Measurements from ENCODE around the gene PINLYP. TPM values are rescaled to one million over a fixed set of nuclear protein-coding genes. Genes with fewer than 3 reads are reported as not detected.

The PINLYP gene
- total and polyA plus RNA-seq, 2 of the 13 experiments (the other 11 are each of a cell fraction or from before 2014, with no cell fraction given): 0.21 to 0.24 TPM

DNA sequence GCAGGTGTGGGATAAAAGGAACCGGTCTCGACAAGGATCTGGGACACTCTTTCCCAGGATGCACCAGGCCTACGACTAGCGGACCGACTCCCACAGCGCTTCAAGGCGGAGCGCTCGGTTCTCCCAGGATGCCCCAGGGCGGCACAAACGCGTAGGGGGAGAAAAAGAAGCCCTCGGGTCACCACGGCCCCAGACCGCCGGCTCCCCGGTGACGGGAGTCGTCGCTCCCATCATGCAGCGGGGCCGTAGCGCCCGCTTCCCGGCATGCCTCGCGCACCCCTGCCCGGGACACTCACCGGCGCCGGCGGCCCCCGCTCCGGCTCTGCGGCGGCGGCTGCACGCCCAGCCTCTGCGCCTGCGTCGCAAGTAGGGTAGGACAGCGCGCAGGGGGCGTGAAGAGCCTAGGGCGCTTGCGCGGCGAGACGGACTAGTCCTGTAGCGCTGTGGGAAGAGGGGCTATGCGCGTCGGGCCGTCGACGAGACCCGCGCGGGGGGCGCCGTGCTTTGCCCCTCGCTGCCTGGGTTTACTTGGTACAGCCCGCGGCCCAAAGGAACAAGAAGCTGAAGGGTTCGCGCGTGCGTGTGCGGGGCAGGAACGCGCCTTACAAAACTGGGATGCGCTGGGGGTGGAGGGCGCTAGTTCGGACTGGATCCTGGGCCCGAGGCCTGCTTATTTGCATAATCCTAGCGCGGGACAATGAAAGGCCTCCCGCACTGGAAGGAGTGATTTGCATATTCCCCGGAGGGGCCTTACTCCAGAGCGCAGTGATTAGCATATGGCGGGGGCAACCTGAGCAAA, 43.9 kb downstream of the PINLYP start, which contains the start of gene ZNF428 (continued):
- TF ChIP-seq DMAP1 (CRISPR knock-in tag; IDR thresholded peaks at IDR 0.05): peak; percentile 65; the same call in 1 of the 2 replicates
- TF ChIP-seq ZNF468 (CRISPR knock-in tag; IDR thresholded peaks at IDR 0.05): 0 out of 2 replicates have a peak, but pooled peaks have one; percentile 61
- TF ChIP-seq, protein P1, sequence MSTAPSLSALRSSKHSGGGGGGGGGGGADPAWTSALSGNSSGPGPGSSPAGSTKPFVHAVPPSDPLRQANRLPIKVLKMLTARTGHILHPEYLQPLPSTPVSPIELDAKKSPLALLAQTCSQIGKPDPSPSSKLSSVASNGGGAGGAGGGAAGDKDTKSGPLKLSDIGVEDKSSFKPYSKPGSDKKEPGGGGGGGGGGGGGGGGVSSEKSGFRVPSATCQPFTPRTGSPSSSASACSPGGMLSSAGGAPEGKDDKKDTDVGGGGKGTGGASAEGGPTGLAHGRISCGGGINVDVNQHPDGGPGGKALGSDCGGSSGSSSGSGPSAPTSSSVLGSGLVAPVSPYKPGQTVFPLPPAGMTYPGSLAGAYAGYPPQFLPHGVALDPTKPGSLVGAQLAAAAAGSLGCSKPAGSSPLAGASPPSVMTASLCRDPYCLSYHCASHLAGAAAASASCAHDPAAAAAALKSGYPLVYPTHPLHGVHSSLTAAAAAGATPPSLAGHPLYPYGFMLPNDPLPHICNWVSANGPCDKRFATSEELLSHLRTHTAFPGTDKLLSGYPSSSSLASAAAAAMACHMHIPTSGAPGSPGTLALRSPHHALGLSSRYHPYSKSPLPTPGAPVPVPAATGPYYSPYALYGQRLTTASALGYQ (CRISPR knock-in tag; IDR thresholded peaks at IDR 0.05): peak; percentile 82; the same call in 1 of the 2 replicates
- peak; percentile 85; the same call in 1 of the 2 replicates for TF ChIP-seq NFKB2 (CRISPR knock-in tag; IDR thresholded peaks at IDR 0.05; ENCODE audit: borderline replicate concordance)
- TF ChIP-seq ZNF605 (CRISPR knock-in tag; IDR thresholded peaks at IDR 0.05): peak; percentile 73
- TF ChIP-seq YEATS4 (CRISPR knock-in tag; IDR thresholded peaks at IDR 0.05; ENCODE audit: borderline replicate concordance): peak; percentile 88
- peak; percentile 89 for TF ChIP-seq ZNF777 (CRISPR knock-in tag; IDR thresholded peaks at IDR 0.05)
- TF ChIP-seq SP140L (CRISPR knock-in tag; IDR thresholded peaks at IDR 0.05; ENCODE audit: borderline replicate concordance): no peak
- peak; percentile 10; the same call in 1 of the 2 replicates for TF ChIP-seq ZMYM4 (CRISPR knock-in tag; IDR thresholded peaks at IDR 0.05)
- no peak for TF ChIP-seq NCOA5 (CRISPR knock-in tag; IDR thresholded peaks at IDR 0.05)
- TF ChIP-seq MIXL1 (CRISPR knock-in tag; IDR thresholded peaks at IDR 0.05): 0 out of 2 replicates have a peak, but pooled peaks have one; percentile 12
- TF ChIP-seq, protein P2, sequence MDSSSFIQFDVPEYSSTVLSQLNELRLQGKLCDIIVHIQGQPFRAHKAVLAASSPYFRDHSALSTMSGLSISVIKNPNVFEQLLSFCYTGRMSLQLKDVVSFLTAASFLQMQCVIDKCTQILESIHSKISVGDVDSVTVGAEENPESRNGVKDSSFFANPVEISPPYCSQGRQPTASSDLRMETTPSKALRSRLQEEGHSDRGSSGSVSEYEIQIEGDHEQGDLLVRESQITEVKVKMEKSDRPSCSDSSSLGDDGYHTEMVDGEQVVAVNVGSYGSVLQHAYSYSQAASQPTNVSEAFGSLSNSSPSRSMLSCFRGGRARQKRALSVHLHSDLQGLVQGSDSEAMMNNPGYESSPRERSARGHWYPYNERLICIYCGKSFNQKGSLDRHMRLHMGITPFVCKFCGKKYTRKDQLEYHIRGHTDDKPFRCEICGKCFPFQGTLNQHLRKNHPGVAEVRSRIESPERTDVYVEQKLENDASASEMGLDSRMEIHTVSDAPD (CRISPR knock-in tag; IDR thresholded peaks at IDR 0.05): peak; percentile 76; the same call in 1 of the 2 replicates
- TF ChIP-seq, protein P3, sequence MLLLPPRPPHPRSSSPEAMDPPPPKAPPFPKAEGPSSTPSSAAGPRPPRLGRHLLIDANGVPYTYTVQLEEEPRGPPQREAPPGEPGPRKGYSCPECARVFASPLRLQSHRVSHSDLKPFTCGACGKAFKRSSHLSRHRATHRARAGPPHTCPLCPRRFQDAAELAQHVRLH (CRISPR knock-in tag; IDR thresholded peaks at IDR 0.05; ENCODE audit: borderline replicate concordance, low read depth): 0 out of 2 replicates have a peak, but pooled peaks have one; percentile 19
- TF ChIP-seq MATR3 (CRISPR knock-in tag; IDR thresholded peaks at IDR 0.05): no peak
- no peak for TF ChIP-seq ZMAT3 (CRISPR knock-in tag; conservative IDR thresholded peaks at IDR 0.05)
- TF ChIP-seq HOXA5 (CRISPR knock-in tag; IDR thresholded peaks at IDR 0.05): peak; percentile 77; the same call in 1 of the 2 replicates
- no peak for TF ChIP-seq HMG20A (CRISPR knock-in tag; IDR thresholded peaks at IDR 0.05; ENCODE audit: borderline replicate concordance)
- peak; percentile 46; the same call in 1 of the 2 replicates for TF ChIP-seq ZNF788 (CRISPR knock-in tag; IDR thresholded peaks at IDR 0.05; ENCODE audit: borderline replicate concordance)
- peak; percentile 33; the same call in 1 of the 2 replicates for TF ChIP-seq ZNF629 (CRISPR knock-in tag; conservative IDR thresholded peaks at IDR 0.05)
- TF ChIP-seq, protein P4, sequence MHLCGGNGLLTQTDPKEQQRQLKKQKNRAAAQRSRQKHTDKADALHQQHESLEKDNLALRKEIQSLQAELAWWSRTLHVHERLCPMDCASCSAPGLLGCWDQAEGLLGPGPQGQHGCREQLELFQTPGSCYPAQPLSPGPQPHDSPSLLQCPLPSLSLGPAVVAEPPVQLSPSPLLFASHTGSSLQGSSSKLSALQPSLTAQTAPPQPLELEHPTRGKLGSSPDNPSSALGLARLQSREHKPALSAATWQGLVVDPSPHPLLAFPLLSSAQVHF (CRISPR knock-in tag; IDR thresholded peaks at IDR 0.05): peak; percentile 80; the same call in 1 of the 2 replicates
- TF ChIP-seq THAP11 (CRISPR knock-in tag; IDR thresholded peaks at IDR 0.05): peak; percentile 86
- TF ChIP-seq, protein P5, sequence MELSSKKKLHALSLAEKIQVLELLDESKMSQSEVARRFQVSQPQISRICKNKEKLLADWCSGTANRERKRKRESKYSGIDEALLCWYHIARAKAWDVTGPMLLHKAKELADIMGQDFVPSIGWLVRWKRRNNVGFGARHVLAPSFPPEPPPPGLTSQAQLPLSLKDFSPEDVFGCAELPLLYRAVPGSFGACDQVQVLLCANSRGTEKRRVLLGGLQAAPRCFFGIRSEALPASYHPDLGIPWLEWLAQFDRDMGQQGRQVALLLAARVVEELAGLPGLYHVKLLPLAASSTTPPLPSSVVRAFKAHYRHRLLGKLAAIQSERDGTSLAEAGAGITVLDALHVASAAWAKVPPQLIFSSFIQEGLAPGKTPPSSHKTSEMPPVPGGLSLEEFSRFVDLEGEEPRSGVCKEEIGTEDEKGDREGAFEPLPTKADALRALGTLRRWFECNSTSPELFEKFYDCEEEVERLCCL (CRISPR knock-in tag; IDR thresholded peaks at IDR 0.05; ENCODE audit: borderline replicate concordance): peak; percentile 86; the same call in 1 of the 2 replicates
- TF ChIP-seq, protein P6, sequence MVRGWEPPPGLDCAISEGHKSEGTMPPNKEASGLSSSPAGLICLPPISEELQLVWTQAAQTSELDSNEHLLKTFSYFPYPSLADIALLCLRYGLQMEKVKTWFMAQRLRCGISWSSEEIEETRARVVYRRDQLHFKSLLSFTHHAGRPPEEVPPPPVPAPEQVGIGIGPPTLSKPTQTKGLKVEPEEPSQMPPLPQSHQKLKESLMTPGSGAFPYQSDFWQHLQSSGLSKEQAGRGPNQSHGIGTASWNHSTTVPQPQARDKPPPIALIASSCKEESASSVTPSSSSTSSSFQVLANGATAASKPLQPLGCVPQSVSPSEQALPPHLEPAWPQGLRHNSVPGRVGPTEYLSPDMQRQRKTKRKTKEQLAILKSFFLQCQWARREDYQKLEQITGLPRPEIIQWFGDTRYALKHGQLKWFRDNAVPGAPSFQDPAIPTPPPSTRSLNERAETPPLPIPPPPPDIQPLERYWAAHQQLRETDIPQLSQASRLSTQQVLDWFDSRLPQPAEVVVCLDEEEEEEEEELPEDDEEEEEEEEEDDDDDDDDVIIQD (CRISPR knock-in tag; IDR thresholded peaks at IDR 0.05; ENCODE audit: low read depth): no peak

Measured in HepG2 (cell line).